ENCODE data around the gene POM121C. TPM values are rescaled to one million over a fixed set of nuclear protein-coding genes. Genes with fewer than 3 reads are reported as not detected.

POM121C gene
- total RNA-seq, 2 experiments from 2014 or later: 55.3 to 61.2 TPM

Other genes starting within 250 kb of the POM121C start
- gene TRIM73, start 90.7 kb downstream of the POM121C start, total RNA-seq: 1 to 10 TPM; 3.5 to 3.6 TPM
- not detected for gene SPDYE5, start 6.0 kb upstream of the POM121C start, total RNA-seq